Measurements from ENCODE around the gene SH3PXD2A. TPM values are rescaled to one million over a fixed set of nuclear protein-coding genes. Genes with fewer than 3 reads are reported as not detected.

Gene SH3PXD2A
- total RNA-seq, 1 experiment from 2014 or later: 4.5 TPM

DNA sequence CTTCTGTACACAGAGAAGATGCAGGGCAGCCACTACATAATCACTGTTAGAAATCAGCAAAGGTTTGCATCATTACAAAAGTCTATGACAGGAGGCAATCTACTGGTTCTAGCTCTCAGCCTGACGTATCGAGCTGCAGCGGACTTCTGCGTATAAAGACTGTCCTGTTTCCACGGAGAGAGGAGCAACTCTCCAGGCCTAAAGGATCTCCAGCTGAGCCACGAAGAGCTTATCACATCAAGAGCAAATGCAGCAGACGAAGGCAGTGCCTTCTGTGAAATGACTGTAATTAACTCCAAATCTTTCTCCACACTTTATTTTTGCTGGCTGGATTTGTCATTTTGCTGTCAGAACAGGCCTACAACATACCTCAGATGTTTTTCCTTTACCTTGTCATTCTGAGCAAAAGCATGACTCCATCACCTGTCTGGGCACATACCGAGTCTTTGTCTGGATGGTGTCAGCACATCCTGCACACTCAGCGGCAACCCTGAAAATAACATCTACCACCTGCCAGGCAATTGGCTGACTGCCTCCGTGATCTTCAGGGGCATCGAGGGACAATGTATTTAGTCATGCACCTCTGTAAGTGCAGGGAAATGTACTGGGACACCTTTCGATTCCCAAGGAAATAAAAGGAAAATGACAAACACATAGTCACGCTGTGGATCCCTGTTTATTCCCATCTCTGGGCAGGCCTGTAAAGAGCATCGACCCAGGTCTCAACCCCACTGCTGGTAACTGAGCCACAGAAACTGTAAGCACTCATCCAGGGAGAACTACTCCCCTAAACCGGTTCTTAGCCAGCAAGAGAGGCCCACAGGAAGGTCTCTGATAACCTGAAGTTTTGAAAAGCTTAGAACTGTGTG lies 26.3 kb upstream of the SH3PXD2A start:
- TF ChIP-seq, protein P1, sequence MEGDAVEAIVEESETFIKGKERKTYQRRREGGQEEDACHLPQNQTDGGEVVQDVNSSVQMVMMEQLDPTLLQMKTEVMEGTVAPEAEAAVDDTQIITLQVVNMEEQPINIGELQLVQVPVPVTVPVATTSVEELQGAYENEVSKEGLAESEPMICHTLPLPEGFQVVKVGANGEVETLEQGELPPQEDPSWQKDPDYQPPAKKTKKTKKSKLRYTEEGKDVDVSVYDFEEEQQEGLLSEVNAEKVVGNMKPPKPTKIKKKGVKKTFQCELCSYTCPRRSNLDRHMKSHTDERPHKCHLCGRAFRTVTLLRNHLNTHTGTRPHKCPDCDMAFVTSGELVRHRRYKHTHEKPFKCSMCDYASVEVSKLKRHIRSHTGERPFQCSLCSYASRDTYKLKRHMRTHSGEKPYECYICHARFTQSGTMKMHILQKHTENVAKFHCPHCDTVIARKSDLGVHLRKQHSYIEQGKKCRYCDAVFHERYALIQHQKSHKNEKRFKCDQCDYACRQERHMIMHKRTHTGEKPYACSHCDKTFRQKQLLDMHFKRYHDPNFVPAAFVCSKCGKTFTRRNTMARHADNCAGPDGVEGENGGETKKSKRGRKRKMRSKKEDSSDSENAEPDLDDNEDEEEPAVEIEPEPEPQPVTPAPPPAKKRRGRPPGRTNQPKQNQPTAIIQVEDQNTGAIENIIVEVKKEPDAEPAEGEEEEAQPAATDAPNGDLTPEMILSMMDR (conservative IDR thresholded peaks at IDR 0.05): no peak
- H3K27ac ChIP-seq (ENCODE audit: insufficient read length, low read depth, low read length): no peak overlapping the region
- Mint-ChIP-seq H3K4me1 (peaks cover 0 to 7% of the 10 kb centered on the region in 2 experiments; a peak in 2 of 4 replicates), H3K27me3 (ENCODE audit: low read depth) (no peaks in the 10 kb centered on the region), H3K9me3 (no peaks in the 10 kb centered on the region), H3K4me3 (no peak overlapping the region), H3K36me3 (ENCODE audit: insufficient read depth in 1 of 3, low read depth in 3 of 3) (peaks cover 0 to 9% (median 8%) of the 10 kb centered on the region in 3 experiments; a peak in 4 of 7 replicates), H3K27ac (no peak overlapping the region)
- no peak overlapping the region for H3K14ac ChIP-seq (ENCODE audit: insufficient read depth, low read length)
- no peaks in the 10 kb centered on the region for H3K4me1 ChIP-seq (ENCODE audit: insufficient read depth, low read length)
- no peak overlapping the region for H3K18ac ChIP-seq (ENCODE audit: insufficient read length, low read depth, low read length)
- H4K91ac ChIP-seq (ENCODE audit: insufficient read length, low read depth, low read length): no peak overlapping the region
- H3K9me3 ChIP-seq (ENCODE audit: control insufficient read depth, low read depth, low read length): no peaks in the 10 kb centered on the region
- no peak overlapping the region for H4K8ac ChIP-seq (replicated peaks; ENCODE audit: insufficient read length, low read depth, low read length)
- H3K23me2 ChIP-seq (ENCODE audit: insufficient read length, low read depth, low read length, poor library complexity, severe bottlenecking): no peaks in the 10 kb centered on the region
- no peak overlapping the region for H3K9ac ChIP-seq (ENCODE audit: extremely low read depth, insufficient read length, low read length)
- no peak overlapping the region for H4K5ac ChIP-seq (ENCODE audit: insufficient read length, low read depth, low read length)
- H3K56ac ChIP-seq (ENCODE audit: insufficient read length, low read depth, low read length): no peak overlapping the region
- no peak overlapping the region for H2AFZ ChIP-seq (ENCODE audit: low read length)
- H3K4ac ChIP-seq (ENCODE audit: low read depth, low read length): no peak overlapping the region
- no peak overlapping the region for H2BK12ac ChIP-seq (ENCODE audit: insufficient read length, low read depth, low read length)
- no peaks in the 10 kb centered on the region for H3K79me2 ChIP-seq (ENCODE audit: insufficient read depth, low read length)
- H3K27me3 ChIP-seq (ENCODE audit: insufficient read depth, low read length): no peaks in the 10 kb centered on the region
- no peak overlapping the region for H3K23ac ChIP-seq (ENCODE audit: insufficient read length, low read depth, low read length)
- DNase-seq: no peak
- no peak overlapping the region for H3T11ph ChIP-seq (ENCODE audit: low read length)
- no peak overlapping the region for H2BK20ac ChIP-seq (ENCODE audit: low read depth, low read length, poor library complexity, severe bottlenecking)
- no peaks in the 10 kb centered on the region for H3K79me1 ChIP-seq (ENCODE audit: insufficient read depth, low read depth, low read length, poor library complexity, severe bottlenecking)
- H2BK15ac ChIP-seq (ENCODE audit: low read depth, low read length): no peak overlapping the region
- H2BK5ac ChIP-seq (ENCODE audit: insufficient read length, low read length): no peak overlapping the region
- H2AK5ac ChIP-seq (ENCODE audit: insufficient read length, low read length): no peak overlapping the region
- no peak overlapping the region for H3K4me2 ChIP-seq (ENCODE audit: insufficient read depth, insufficient read length, low read length)
- WGBS (ENCODE audit: extremely low coverage, insufficient read length, low lambda C conversion rate): no CpG with 5 or more reads among the region's 15 CpGs
- no peaks in the 10 kb centered on the region for H4K20me1 ChIP-seq (ENCODE audit: control insufficient read depth, insufficient read depth, insufficient read length)
- H2BK120ac ChIP-seq (ENCODE audit: low read depth, low read length, poor library complexity, severe bottlenecking): no peak overlapping the region

Data from H9 (cell line).